DMS114 treated with DMSO at 0.1 percent for 48 hours (cell line): ENCODE data around the gene ZNF335.

Source experiments
- DNase-seq: peaks from one replicate; lab custom pipeline; 2025; ENCODE audit not compliant: unreplicated experiment; lab: John Stamatoyannopoulos, UW

Gene ZNF335

GRCh38 chr20:45951925-45952834 lies 19.8 kb downstream of the ZNF335 start:
- no peak for DNase-seq

- DNase-seq, result no peak
These were observed 21.7 kb downstream of the ZNF335 start for GRCh38 chr20:45950330-45950646.

GRCh38 chr20:45949542-45950329 lies 22.3 kb downstream of the ZNF335 start:
- DNase-seq, result no peak

- no peak for DNase-seq
These were observed 23.1 kb downstream of the ZNF335 start for GRCh38 chr20:45948742-45949541.

- no peak for DNase-seq
These were observed 23.7 kb downstream of the ZNF335 start for GRCh38 chr20:45948261-45948733.

GRCh38 chr20:45947110-45947866 lies 24.7 kb downstream of the ZNF335 start:
- no peak for DNase-seq

- DNase-seq, result no peak
These were observed 25.6 kb downstream of the ZNF335 start for GRCh38 chr20:45946149-45946970.

- DNase-seq, result no peak
These were observed 26.3 kb downstream of the ZNF335 start for GRCh38 chr20:45945678-45946148.

GRCh38 chr20:45944965-45945677 lies 26.9 kb downstream of the ZNF335 start:
- DNase-seq, result no peak

- no peak for DNase-seq
These were observed 27.6 kb downstream of the ZNF335 start for GRCh38 chr20:45944151-45944964.

GRCh38 chr20:45943613-45944012 lies 28.4 kb downstream of the ZNF335 start:
- no peak for DNase-seq

- no peak for DNase-seq
These were observed 31.5 kb downstream of the ZNF335 start for GRCh38 chr20:45940469-45940868.

- no peak for DNase-seq
These were observed 31.9 kb downstream of the ZNF335 start for GRCh38 chr20:45940053-45940452.

GRCh38 chr20:45938727-45939438 lies 33.1 kb downstream of the ZNF335 start:
- no peak for DNase-seq

GRCh38 chr20:45937765-45938164 lies 34.2 kb downstream of the ZNF335 start:
- DNase-seq, result no peak

GRCh38 chr20:45935416-45936046 lies 36.5 kb downstream of the ZNF335 start:
- DNase-seq, result no peak
